ENCODE measurements around the gene SETD1A. TPM values are rescaled to one million over a fixed set of nuclear protein-coding genes. Genes with fewer than 3 reads are reported as not detected.
"Not testable (repeated sequence)": the region's sequence is repeated elsewhere in the genome, so short reads cannot be mapped to it uniquely, and the experiment has no call there.

Gene SETD1A
- total RNA-seq, 6 donors from 2014 or later = 9.1 to 30.4 (median 17.0) TPM

GRCh38 chr16:30934827-30935557 lies 22.6 kb upstream of the SETD1A start:
- peaks cover 0 to 11% (median 0%) of the 10 kb centered on the region in 4 donors for H3K4me1 ChIP-seq
- DNase-seq (peak in 1 of 2 donors; percentile 49), ATAC-seq (ENCODE audit: low FRiP score in 2 of 2) (peak; percentile 75 to 81)
- 56 to 61% methylated on average over 11 to 12 of the region's 12 CpGs for WGBS, 2 donors
- peaks cover 0 to 43% (median 24%) of the 10 kb centered on the region in 4 donors for H3K36me3 ChIP-seq
- H3K4me3 ChIP-seq = no peak overlapping the region
- TF ChIP-seq POLR2AphosphoS5 (IDR thresholded peaks at IDR 0.05) (no peak), POLR2A (IDR thresholded peaks at IDR 0.05) (no peak), EP300 (IDR thresholded peaks at IDR 0.05) (no peak)
- TF ChIP-seq, protein P1, sequence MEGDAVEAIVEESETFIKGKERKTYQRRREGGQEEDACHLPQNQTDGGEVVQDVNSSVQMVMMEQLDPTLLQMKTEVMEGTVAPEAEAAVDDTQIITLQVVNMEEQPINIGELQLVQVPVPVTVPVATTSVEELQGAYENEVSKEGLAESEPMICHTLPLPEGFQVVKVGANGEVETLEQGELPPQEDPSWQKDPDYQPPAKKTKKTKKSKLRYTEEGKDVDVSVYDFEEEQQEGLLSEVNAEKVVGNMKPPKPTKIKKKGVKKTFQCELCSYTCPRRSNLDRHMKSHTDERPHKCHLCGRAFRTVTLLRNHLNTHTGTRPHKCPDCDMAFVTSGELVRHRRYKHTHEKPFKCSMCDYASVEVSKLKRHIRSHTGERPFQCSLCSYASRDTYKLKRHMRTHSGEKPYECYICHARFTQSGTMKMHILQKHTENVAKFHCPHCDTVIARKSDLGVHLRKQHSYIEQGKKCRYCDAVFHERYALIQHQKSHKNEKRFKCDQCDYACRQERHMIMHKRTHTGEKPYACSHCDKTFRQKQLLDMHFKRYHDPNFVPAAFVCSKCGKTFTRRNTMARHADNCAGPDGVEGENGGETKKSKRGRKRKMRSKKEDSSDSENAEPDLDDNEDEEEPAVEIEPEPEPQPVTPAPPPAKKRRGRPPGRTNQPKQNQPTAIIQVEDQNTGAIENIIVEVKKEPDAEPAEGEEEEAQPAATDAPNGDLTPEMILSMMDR (IDR thresholded peaks at IDR 0.05) = peak; percentile 32 to 65 (median 40)
- no peaks in the 10 kb centered on the region for H3K27me3 ChIP-seq
- H3K9me3 ChIP-seq = no peaks in the 10 kb centered on the region
- no peak overlapping the region for H3K27ac ChIP-seq

DNA sequence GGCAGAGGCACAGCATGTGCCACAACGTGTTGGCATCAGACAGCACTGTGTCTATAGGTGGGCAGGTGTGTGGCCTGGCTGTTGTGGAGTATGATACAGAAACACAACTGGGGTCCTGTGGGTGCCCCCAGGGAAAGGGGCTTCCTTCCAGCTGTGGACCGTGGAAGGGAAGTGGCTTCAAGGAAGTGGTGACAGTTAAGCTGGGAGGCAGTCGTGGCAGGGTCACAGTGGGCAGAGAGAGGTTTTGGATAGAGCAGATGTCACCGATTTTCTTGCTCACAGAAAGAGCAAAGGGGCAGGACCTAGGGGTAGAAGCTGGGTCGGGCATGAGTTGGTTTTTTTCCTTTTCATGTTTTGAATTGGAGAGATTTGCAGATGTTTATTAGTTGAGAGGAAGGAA lies 19.9 kb upstream of the SETD1A start:
- H3K9me3 ChIP-seq = no peaks in the 10 kb centered on the region
- no peak overlapping the region for H3K27ac ChIP-seq
- TF ChIP-seq POLR2A (IDR thresholded peaks at IDR 0.05) (no peak), EP300 (IDR thresholded peaks at IDR 0.05) (no peak), POLR2AphosphoS5 (IDR thresholded peaks at IDR 0.05) (no peak)
- TF ChIP-seq, protein P1 (IDR thresholded peaks at IDR 0.05) = no peak
- ATAC-seq (ENCODE audit: low FRiP score in 2 of 2) = no peak
- DNase-seq = no peak
- H3K4me3 ChIP-seq = no peak overlapping the region
- 36 to 43% methylated on average over 5 of the region's 5 CpGs for WGBS, 2 donors
- H3K36me3 ChIP-seq = peaks cover 0 to 20% (median 9%) of the 10 kb centered on the region in 4 donors
- no peaks in the 10 kb centered on the region for H3K27me3 ChIP-seq
- peaks cover 5 to 21% (median 8%) of the 10 kb centered on the region in 4 donors for H3K4me1 ChIP-seq

DNA sequence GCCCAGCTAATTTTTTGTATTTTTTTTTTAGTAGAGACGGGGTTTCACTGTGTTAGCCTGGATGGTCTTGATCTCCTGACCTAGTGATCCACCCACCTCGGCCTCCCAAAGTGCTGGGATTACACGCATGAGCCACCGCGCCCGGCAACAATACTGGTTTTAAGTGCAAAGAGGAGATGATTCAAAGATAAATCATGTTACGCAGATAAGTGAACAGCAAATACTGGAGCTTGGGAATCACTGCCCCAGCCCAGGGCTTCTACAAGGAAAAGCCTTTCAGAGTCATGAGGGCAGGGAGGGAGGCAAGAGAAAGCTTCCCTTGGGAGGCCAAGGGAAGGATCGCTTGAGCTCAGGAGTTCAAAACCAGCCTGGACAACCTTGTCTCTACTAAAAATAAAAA lies 18.0 kb upstream of the SETD1A start:
- not testable (repeated sequence) for ATAC-seq (ENCODE audit: low FRiP score in 2 of 2); H3K27me3 ChIP-seq; H3K4me3 ChIP-seq; DNase-seq; H3K9me3 ChIP-seq; H3K27ac ChIP-seq
- WGBS, 2 donors = 96% methylated on average over 8 of the region's 8 CpGs
- H3K4me1 ChIP-seq = peaks cover 5 to 21% (median 8%) of the 10 kb centered on the region in 4 donors
- peaks cover 0 to 29% (median 6%) of the 10 kb centered on the region in 4 donors for H3K36me3 ChIP-seq

DNA sequence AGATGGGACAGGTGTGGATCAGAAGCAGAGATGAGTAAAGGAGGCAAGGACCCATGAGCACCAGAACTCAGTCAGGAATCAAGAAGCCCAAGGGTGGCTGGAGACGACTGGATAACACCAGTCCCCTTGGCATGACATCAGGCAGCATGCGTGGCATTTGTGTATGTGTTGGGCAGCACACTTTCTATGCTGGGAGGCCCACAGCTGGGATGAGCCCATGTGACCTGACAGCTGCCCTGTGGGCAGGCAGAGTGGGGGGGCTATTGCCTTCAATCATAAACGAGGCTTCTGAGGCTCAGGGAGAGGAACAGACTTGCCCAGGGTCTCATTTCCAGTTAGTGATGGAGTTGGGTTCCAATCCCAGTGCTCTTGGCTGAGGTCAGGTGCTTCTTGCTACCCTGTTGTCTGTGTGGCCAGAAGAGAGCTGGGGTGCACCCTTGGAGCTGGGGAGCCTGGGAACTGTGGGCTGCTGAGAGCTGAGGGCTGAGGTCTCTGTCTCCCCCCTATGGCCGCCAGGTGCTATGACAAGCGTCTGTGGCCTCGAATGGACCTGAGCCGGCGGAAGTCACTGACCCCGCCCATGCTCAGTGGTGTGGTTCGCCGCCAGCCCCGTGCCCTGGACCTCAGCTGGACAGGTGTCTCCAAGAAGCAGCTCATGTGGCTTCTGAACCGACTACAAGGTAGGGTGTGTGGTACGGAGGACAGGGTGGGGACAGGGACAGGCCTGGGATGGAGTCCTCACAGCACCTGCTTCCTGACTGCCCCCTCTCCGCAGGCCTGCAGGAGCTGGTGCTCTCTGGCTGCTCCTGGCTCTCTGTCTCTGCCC lies 15.7 kb upstream of the SETD1A start:
- H3K27ac ChIP-seq = peak overlapping the region in 3 of 4 donors; percentile 5 to 58 (median 40)
- WGBS, 2 donors = 26 to 86% methylated on average over 2 to 15 of the region's 15 CpGs
- peaks cover 0 to 28% (median 4%) of the 10 kb centered on the region in 4 donors for H3K36me3 ChIP-seq
- H3K27me3 ChIP-seq = no peaks in the 10 kb centered on the region
- TF ChIP-seq POLR2A (IDR thresholded peaks at IDR 0.05) = no peak
- TF ChIP-seq POLR2AphosphoS5 (IDR thresholded peaks at IDR 0.05) = peak in 1 of 2 donors; percentile 5
- TF ChIP-seq, protein P1 (IDR thresholded peaks at IDR 0.05) = peak; percentile 86 to 96 (median 92)
- TF ChIP-seq EP300 (IDR thresholded peaks at IDR 0.05) = no peak
- no peaks in the 10 kb centered on the region for H3K9me3 ChIP-seq
- peaks cover 5 to 21% (median 8%) of the 10 kb centered on the region in 4 donors for H3K4me1 ChIP-seq
- H3K4me3 ChIP-seq = peak overlapping the region in 1 of 4 donors; percentile 15
- ATAC-seq (ENCODE audit: low FRiP score in 2 of 2) (peak; percentile 97), DNase-seq (peak; percentile 87 to 94)

GRCh38 chr16:30942426-30942806 lies 15.1 kb upstream of the SETD1A start:
- TF ChIP-seq POLR2AphosphoS5 (IDR thresholded peaks at IDR 0.05) (no peak), EP300 (IDR thresholded peaks at IDR 0.05) (no peak), POLR2A (IDR thresholded peaks at IDR 0.05) (no peak)
- TF ChIP-seq, protein P1 (IDR thresholded peaks at IDR 0.05) = no peak
- WGBS, 2 donors = 71 to 82% methylated on average over 1 to 4 of the region's 4 CpGs
- Histone ChIP-seq H3K9me3 (no peaks in the 10 kb centered on the region), H3K4me1 (peaks cover 5 to 20% (median 8%) of the 10 kb centered on the region in 4 donors), H3K36me3 (peaks cover 0 to 26% (median 2%) of the 10 kb centered on the region in 4 donors), H3K4me3 (peak overlapping the region in 1 of 4 donors; percentile 15), H3K27ac (peak overlapping the region in 3 of 4 donors; percentile 5 to 58 (median 40)), H3K27me3 (no peaks in the 10 kb centered on the region)
- ATAC-seq (ENCODE audit: low FRiP score in 2 of 2) = no peak
- no peak for DNase-seq

Data from upper lobe of left lung (tissue), 6 donors.